ENCODE data around the gene CSMD2.

DNA sequence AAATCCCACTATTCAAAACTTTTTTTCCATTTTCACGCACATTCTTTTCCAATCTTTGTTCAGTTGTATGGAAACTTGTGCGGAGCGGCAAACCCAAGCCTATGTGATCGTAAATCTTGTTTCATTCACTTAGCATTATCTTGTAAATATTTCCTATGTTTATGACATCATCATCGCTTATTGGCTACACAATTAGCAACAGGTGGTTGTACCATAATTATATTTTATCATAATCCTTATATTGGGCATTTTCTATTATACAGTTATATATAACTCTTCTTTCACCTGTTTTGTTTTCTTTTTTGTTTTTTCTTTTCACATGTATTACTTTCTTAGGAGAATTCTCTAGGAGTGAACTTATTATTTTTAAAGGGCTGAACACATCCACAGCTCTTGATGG, 627.1 kb downstream of the CSMD2 start:
- TF ChIP-seq TAF1 (IDR thresholded peaks at IDR 0.05; ENCODE audit: low read depth) (no peak), EP300 (IDR thresholded peaks at IDR 0.05; ENCODE audit: borderline replicate concordance) (no peak), RAD21 (IDR thresholded peaks at IDR 0.05; ENCODE audit: low read depth) (no peak), FOXM1 (IDR thresholded peaks at IDR 0.05; ENCODE audit: borderline replicate concordance, low read depth) (no peak)
- TF ChIP-seq, protein P1, sequence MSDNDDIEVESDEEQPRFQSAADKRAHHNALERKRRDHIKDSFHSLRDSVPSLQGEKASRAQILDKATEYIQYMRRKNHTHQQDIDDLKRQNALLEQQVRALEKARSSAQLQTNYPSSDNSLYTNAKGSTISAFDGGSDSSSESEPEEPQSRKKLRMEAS (IDR thresholded peaks at IDR 0.05) = no peak
